Astrocyte (in vitro differentiated cells and primary cell): Measurements from ENCODE around the gene SLC9A9. TPM values are rescaled to one million over a fixed set of nuclear protein-coding genes. Genes with fewer than 3 reads are reported as not detected.

Source experiments
- DNase-seq: peaks from one replicate; pipeline ENCODE4 v3.0.0-alpha.2; 2010; ENCODE audit warnings: low read depth
- FAIRE-seq: peaks from 2 replicates; lab custom pipeline; 2011; peaks lifted over from hg19 to GRCh38; lab: Jason Lieb, UNC
- H2AFZ ChIP-seq: 2 replicates; pipeline ENCODE4 v1.6.0; 2012; ENCODE audit warnings: low read depth, low read length, inconsistent platforms
- H3K27ac ChIP-seq: 2 replicates; pipeline ENCODE4 v1.5.1; 2011; ENCODE audit warnings: low read depth, low read length, inconsistent platforms
- H3K27me3 ChIP-seq: 2 replicates; pipeline ENCODE4 v1.6.0; 2011; ENCODE audit warnings: low read length, inconsistent platforms; ENCODE audit not compliant: insufficient read depth
- H3K36me3 ChIP-seq: 2 replicates; pipeline ENCODE4 v1.5.1; 2011; ENCODE audit warnings: low read length, inconsistent platforms; ENCODE audit not compliant: insufficient read depth
- H3K4me1 ChIP-seq: 2 replicates; pipeline ENCODE4 v1.5.1; 2011; ENCODE audit warnings: low read length, inconsistent platforms; ENCODE audit not compliant: insufficient read depth
- H3K4me2 ChIP-seq: 2 replicates; pipeline ENCODE4 v1.6.0; 2012; ENCODE audit warnings: low read length, inconsistent platforms
- H3K4me3 ChIP-seq: 2 replicates; pipeline ENCODE4 v1.5.1; 2011; ENCODE audit warnings: low read depth, mild to moderate bottlenecking, low read length, inconsistent platforms; ENCODE audit not compliant: insufficient read depth
- H3K79me2 ChIP-seq: 2 replicates; pipeline ENCODE4 v1.6.0; 2012; ENCODE audit warnings: mild to moderate bottlenecking, low read length, inconsistent platforms; ENCODE audit not compliant: insufficient read depth
- H3K9ac ChIP-seq: 2 replicates; pipeline ENCODE4 v1.6.0; 2012; ENCODE audit warnings: mild to moderate bottlenecking, low read length, inconsistent platforms
- H3K9me3 ChIP-seq: 2 replicates; pipeline ENCODE4 v1.5.1; 2012; ENCODE audit warnings: low read depth, mild to moderate bottlenecking, low read length, inconsistent platforms; ENCODE audit not compliant: insufficient read depth
- H4K20me1 ChIP-seq: 2 replicates; pipeline ENCODE4 v1.6.0; 2012; ENCODE audit warnings: low read length, inconsistent platforms; ENCODE audit not compliant: insufficient read depth
- H3K27ac Mint-ChIP-seq: one replicate; pipeline ENCODE4 v1.8.0; 2021; ENCODE audit warnings: mild to moderate bottlenecking, mixed read lengths; ENCODE audit not compliant: unreplicated experiment
- H3K27me3 Mint-ChIP-seq: one replicate; pipeline ENCODE4 v1.8.0; 2021; ENCODE audit warnings: low read depth, mixed read lengths; ENCODE audit not compliant: unreplicated experiment
- H3K36me3 Mint-ChIP-seq: one replicate; pipeline ENCODE4 v1.8.0; 2021; ENCODE audit warnings: low read depth, mixed read lengths; ENCODE audit not compliant: unreplicated experiment
- H3K4me1 Mint-ChIP-seq: one replicate; pipeline ENCODE4 v1.8.0; 2021; ENCODE audit warnings: low read depth, mixed read lengths; ENCODE audit not compliant: unreplicated experiment
- H3K4me3 Mint-ChIP-seq: one replicate; pipeline ENCODE4 v1.8.0; 2021; ENCODE audit warnings: mild to moderate bottlenecking, moderate library complexity, mixed read lengths; ENCODE audit not compliant: unreplicated experiment
- H3K9me3 Mint-ChIP-seq: one replicate; pipeline ENCODE4 v1.8.0; 2021; ENCODE audit warnings: mild to moderate bottlenecking, mixed read lengths; ENCODE audit not compliant: unreplicated experiment
- EZH2 ChIP-seq: IDR thresholded peaks from 2 replicates; pipeline ENCODE4 v1.6.1; 2012; ENCODE audit warnings: mild to moderate bottlenecking, low read length, inconsistent platforms; ENCODE audit not compliant: insufficient read depth
- total RNA-seq: library from RNA; stranded (reverse); gene quantifications from 2 replicates; pipeline ENCODE4 v1.2.1, GENCODE V29; 2021
- TF ChIP-seq, protein P1 (sequence below): IDR thresholded peaks from 2 replicates; pipeline ENCODE4 v1.5.1; 2011; ENCODE audit warnings: low read depth, mild to moderate bottlenecking, inconsistent platforms, low read length, moderate library complexity; ENCODE audit not compliant: insufficient read depth

The SLC9A9 gene
- total RNA-seq, 1 donor from 2014 or later, result 1.5 TPM

DNA sequence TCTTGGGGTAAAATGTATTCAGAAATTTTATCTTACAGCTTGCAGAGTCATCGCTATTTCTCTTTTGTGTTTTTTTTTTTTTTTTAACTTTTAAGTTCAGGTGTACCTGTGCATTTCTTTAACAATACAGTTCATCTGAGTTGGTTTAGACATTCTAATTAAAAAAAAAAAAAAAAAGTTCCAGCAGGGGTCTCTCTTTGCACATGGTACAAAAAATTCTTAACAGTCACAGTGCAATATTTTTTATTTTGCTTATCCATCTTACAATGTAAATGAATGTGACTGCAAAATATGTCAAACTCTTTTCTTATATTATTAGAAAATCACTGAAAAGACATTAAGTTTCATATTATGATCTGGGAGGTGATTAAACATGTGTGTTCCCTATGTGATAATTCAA lies 47.5 kb upstream of the SLC9A9 start:
- Mint-ChIP-seq H3K27ac (no peak overlapping the region), H3K27me3 (peaks cover 2% of the 10 kb centered on the region), H3K4me3 (no peak overlapping the region), H3K36me3 (no peaks in the 10 kb centered on the region), H3K9me3 (no peaks in the 10 kb centered on the region), H3K4me1 (peaks cover 5% of the 10 kb centered on the region)
- H3K9ac ChIP-seq, result no peak overlapping the region
- H3K4me2 ChIP-seq, result no peak overlapping the region
- no peaks in the 10 kb centered on the region for H4K20me1 ChIP-seq
- no peaks in the 10 kb centered on the region for H3K79me2 ChIP-seq
- H3K4me3 ChIP-seq, result no peak overlapping the region
- DNase-seq (no peak), FAIRE-seq (no peak)
- H3K4me1 ChIP-seq, result peaks cover 7% of the 10 kb centered on the region
- H2AFZ ChIP-seq, result no peak overlapping the region
- peaks cover 5% of the 10 kb centered on the region for H3K27me3 ChIP-seq
- no peak for TF ChIP-seq EZH2
- TF ChIP-seq, protein P1, sequence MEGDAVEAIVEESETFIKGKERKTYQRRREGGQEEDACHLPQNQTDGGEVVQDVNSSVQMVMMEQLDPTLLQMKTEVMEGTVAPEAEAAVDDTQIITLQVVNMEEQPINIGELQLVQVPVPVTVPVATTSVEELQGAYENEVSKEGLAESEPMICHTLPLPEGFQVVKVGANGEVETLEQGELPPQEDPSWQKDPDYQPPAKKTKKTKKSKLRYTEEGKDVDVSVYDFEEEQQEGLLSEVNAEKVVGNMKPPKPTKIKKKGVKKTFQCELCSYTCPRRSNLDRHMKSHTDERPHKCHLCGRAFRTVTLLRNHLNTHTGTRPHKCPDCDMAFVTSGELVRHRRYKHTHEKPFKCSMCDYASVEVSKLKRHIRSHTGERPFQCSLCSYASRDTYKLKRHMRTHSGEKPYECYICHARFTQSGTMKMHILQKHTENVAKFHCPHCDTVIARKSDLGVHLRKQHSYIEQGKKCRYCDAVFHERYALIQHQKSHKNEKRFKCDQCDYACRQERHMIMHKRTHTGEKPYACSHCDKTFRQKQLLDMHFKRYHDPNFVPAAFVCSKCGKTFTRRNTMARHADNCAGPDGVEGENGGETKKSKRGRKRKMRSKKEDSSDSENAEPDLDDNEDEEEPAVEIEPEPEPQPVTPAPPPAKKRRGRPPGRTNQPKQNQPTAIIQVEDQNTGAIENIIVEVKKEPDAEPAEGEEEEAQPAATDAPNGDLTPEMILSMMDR, result peak; percentile 23
- H3K9me3 ChIP-seq, result no peaks in the 10 kb centered on the region
- no peaks in the 10 kb centered on the region for H3K36me3 ChIP-seq
- H3K27ac ChIP-seq, result no peak overlapping the region

DNA sequence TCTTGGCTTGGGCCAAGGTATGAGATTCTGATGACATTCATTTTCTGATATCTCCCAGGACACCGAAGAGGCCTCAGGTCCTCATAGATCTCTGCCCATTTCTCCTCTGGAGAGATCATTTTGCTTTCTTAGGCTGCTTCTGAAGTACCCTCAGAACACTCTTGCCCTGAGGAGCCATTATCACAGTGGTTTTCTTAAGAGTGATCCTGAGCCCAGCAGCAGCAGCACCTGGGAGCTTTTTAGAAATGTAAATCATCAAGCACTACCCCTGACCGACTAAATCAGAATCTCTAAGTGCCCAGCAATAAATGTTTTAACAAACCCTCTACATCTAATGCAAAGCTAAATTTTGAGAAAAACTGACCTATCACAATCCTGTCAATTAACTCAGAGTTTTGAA lies 40.6 kb upstream of the SLC9A9 start:
- H3K79me2 ChIP-seq, result no peaks in the 10 kb centered on the region
- no peak overlapping the region for H3K4me2 ChIP-seq
- no peak for TF ChIP-seq EZH2
- TF ChIP-seq, protein P1, result no peak
- no peak overlapping the region for H3K27ac ChIP-seq
- no peaks in the 10 kb centered on the region for H4K20me1 ChIP-seq
- no peak overlapping the region for H3K27ac Mint-ChIP-seq
- no peaks in the 10 kb centered on the region for H3K4me1 ChIP-seq
- no peaks in the 10 kb centered on the region for H3K4me1 Mint-ChIP-seq
- no peaks in the 10 kb centered on the region for H3K36me3 ChIP-seq
- H3K4me3 Mint-ChIP-seq, result no peak overlapping the region
- H2AFZ ChIP-seq, result no peak overlapping the region
- H3K27me3 ChIP-seq, result peaks cover 5% of the 10 kb centered on the region
- H3K36me3 Mint-ChIP-seq, result no peaks in the 10 kb centered on the region
- FAIRE-seq (no peak), DNase-seq (no peak)
- H3K9me3 ChIP-seq, result no peaks in the 10 kb centered on the region
- no peak overlapping the region for H3K4me3 ChIP-seq
- H3K27me3 Mint-ChIP-seq, result peaks cover 7% of the 10 kb centered on the region
- H3K9me3 Mint-ChIP-seq, result no peaks in the 10 kb centered on the region
- no peak overlapping the region for H3K9ac ChIP-seq

DNA sequence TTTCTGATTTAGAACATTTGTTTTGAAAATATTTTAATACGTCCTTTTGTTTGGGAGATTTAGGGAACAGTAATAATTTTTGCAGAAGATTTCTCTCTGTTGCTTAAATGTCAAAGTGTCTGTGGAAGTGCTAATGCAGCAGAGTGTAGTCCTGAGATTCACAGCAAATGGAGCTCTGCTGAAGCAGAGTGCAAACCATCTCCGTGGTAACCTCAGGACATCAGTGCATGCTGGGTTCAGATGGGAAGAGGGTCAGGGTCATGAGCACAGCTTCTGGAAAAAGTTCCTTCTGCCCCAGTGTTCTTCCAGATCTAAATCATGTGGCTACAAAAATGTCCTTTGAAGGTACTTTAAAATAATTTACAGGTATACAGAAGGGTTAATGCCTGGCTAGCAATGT lies 39.9 kb upstream of the SLC9A9 start:
- no peaks in the 10 kb centered on the region for H3K9me3 ChIP-seq
- H3K9ac ChIP-seq, result no peak overlapping the region
- H3K27me3 ChIP-seq, result peaks cover 3% of the 10 kb centered on the region
- Mint-ChIP-seq H3K36me3 (no peaks in the 10 kb centered on the region), H3K27me3 (peaks cover 7% of the 10 kb centered on the region), H3K4me1 (no peaks in the 10 kb centered on the region), H3K9me3 (no peaks in the 10 kb centered on the region), H3K27ac (no peak overlapping the region), H3K4me3 (no peak overlapping the region)
- H3K36me3 ChIP-seq, result no peaks in the 10 kb centered on the region
- no peak overlapping the region for H3K4me2 ChIP-seq
- no peak for DNase-seq
- H3K27ac ChIP-seq, result no peak overlapping the region
- no peak overlapping the region for H3K4me3 ChIP-seq
- no peak for FAIRE-seq
- TF ChIP-seq EZH2, result no peak
- TF ChIP-seq, protein P1, result no peak
- no peaks in the 10 kb centered on the region for H4K20me1 ChIP-seq
- H3K79me2 ChIP-seq, result no peaks in the 10 kb centered on the region
- no peaks in the 10 kb centered on the region for H3K4me1 ChIP-seq
- H2AFZ ChIP-seq, result no peak overlapping the region
